ENCODE data around the gene TTLL9. TPM values are rescaled to one million over a fixed set of nuclear protein-coding genes. Genes with fewer than 3 reads are reported as not detected.

TTLL9 gene
- total RNA-seq, 2 donors from 2014 or later: not detected

Other genes with a start within 250 kb of the TTLL9 start
- not detected for gene COX4I2, start 232.7 kb upstream of the TTLL9 start, total RNA-seq
- gene BCL2L1, start 147.8 kb upstream of the TTLL9 start, total RNA-seq: 100 to 1,000 TPM; 140 to 325 TPM
- gene TPX2, start 131.3 kb upstream of the TTLL9 start, total RNA-seq: 100 to 1,000 TPM in 1 of 2 donors, 10 to 100 TPM in 1; 51.8 to 102 TPM
- gene MYLK2, start 51.3 kb upstream of the TTLL9 start, total RNA-seq: 1 to 10 TPM in 1 of 2 donors, under 1 TPM in 1; 0.98 to 1.8 TPM
- gene FOXS1, start 25.0 kb upstream of the TTLL9 start, total RNA-seq: not detected
- not detected for gene DUSP15, start 107 bp upstream of the TTLL9 start, total RNA-seq
- gene PDRG1, start 81.4 kb downstream of the TTLL9 start, total RNA-seq: 10 to 100 TPM; 15.6 to 18.7 TPM
- under 1 TPM in 1 of 2 donors, not detected in 1; 0.05 TPM for gene XKR7, start 97.5 kb downstream of the TTLL9 start, total RNA-seq
- gene CCM2L, start 139.8 kb downstream of the TTLL9 start, total RNA-seq: not detected
- gene HCK, start 181.6 kb downstream of the TTLL9 start, total RNA-seq: under 1 TPM in 1 of 2 donors, not detected in 1; 0.14 TPM
- gene TM9SF4, start 239.1 kb downstream of the TTLL9 start, total RNA-seq: 10 to 100 TPM; 57.9 to 58.1 TPM

All from natural killer cell treated with Interleukin-12 subunit alpha and Interleukin-12 subunit beta and Interleukin-15 and Interleukin-18, amount 100 ng/mL, for 72 hours (primary cell).